Kidney glomerular epithelial cell (primary cell): ENCODE data around the gene TBC1D3B.
"Not testable (repeated sequence)": the region's sequence is repeated elsewhere in the genome, so short reads cannot be mapped to it uniquely, and the experiment has no call there.

ENCODE experiments used
- DNase-seq: peaks from one replicate; lab custom pipeline; 2025; lab: John Stamatoyannopoulos, UW

The TBC1D3B gene

DNA sequence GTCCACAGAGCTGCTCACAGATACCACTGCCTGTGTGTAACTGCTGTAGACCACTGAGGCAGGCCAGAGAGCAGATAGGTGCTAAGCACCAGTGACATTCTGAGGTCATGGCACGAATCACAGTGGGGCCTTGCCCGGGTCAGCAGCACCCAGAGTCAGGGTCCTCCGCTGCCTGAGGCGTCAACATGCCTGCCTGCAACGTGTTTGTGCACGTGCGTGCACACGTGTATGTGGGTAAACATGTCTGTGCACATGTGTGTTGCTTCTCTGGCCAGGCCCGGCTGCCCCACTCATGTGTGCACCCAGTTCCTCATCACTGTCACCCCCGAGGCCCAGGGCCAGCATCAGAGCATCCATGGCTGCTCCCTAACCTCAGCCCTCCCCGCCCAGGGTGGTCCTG is at the start of gene TBC1D3B:
TBC1D3B (minus strand) TSS at position 101 of the 400 bp plus-strand sequence. CDS start 1,586 bp downstream, outside the sequence.
- not testable (repeated sequence) for DNase-seq

DNA sequence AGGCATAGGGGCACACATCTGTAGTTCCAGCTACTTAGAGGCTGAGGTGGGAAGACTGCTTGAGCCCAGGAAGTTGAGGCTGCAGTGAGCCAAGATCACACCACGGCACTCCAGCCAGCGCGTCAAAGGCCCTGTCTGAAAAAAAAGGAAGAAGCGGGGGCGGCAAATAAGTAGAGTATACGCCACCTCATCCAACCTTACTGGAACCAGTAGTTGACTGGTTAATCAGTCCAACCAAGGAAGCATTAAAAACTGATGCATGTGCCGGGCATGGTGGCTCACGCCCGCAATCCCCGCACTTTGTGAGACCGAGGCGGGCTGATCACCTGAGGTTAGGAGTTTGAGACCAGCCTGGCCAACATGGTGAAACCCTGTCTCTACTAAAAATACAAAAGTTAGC is 46.5 kb upstream of the TBC1D3B start:
- not testable (repeated sequence) for DNase-seq

DNA sequence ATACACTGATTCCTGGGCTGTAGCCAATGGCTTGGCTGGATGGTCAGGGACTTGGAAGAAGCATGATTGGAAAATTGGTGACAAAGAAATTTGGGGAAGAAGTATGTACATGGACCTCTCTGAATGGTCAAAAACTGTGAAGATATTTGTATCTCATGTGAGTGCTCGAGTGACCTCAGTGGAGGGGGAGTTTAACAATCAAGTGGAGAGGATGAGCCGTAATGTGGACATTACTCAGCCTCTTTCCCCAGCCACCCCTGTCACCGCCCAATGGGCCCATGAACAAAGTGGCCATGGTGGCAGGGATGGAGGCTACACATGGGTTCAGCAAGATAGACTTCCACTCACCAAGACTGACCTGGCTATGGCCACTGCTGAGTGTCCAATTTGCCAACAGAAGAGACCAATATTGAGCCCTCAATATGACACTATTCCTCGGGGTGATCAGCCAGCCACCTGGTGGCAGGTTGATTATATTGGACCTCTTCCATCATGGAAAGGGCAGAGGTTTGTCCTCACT is 45.2 kb upstream of the TBC1D3B start:
- not testable (repeated sequence) for DNase-seq

DNA sequence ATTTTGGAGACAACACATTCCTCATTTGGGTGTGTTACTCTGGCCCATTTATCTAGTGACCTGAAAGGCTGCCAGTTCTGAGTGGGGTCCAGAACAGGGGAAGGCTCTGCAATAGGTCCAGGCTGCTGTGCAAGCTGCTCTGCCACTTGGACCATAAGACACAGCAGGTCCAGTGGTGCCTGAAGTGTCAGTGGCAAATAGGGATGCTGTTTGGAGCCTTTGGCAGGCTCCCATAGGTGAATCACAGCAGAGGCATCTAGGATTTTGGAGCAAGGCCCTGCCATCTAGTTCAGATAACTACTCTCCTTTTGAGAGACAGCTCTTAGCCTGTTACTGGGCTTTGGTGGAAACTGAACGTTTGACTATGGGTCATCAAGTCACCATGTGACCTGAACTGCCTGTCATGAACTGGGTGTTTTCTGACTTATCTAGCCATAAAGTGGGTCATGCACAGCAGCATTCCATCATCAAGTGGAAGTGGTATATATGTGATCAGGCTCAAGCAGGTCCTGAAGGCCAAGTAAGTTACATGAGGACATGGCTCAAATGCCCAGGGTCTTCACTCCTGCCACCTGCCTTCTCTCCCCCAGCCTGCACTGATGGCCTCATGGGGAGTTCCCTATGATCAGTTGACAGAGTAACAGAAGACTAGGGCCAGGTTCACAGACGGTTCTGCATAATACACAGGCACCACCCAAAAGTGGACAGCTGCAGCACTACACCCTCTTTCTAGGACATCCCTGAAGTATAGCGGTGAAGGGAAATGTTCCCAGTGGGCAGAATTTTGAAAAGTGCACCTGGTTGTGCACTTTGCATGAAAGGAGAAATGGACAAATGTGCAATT is 44.5 kb upstream of the TBC1D3B start:
- not testable (repeated sequence) for DNase-seq

DNA sequence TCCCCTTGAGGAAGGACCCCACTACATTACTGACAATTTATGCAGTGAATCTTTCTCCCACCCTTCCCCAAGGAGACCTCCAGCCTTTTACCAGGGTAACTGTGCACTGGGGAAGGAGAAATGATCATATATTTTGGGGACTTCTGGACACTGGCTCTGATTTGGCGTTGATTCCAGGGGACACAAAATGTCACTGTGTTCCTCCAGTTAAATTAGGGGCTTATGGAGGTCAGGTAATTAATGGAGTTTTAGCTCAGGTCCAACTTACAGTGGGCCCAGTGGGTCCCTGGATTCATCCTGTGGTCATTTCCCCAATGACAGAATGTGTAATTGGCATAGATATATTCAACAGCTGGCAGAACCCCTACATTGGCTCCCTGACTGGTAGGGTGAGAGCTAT is 43.1 kb upstream of the TBC1D3B start:
- not testable (repeated sequence) for DNase-seq

- not testable (repeated sequence) for DNase-seq
Measured at GRCh38 chr17:36215406-36216308, 39.2 kb upstream of the TBC1D3B start.

DNA sequence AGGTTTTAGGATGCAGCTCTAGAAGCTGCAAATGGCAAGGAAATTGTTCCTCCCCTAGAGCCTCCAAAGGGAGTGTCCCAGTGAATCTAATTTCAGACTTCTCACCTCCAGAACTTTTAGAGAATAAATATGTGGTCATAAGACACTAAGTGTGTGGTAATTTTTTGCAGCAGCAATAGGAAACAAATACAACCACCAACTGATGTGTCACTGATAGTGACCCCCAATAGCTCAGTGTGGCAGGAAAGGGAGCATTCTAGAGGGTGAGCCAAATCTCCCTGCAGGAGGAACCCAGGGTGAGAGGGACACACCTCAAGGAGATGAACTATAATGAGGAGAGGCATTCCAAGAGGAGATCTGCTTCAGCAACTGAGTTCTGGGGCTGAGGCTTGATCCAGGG is 38.5 kb upstream of the TBC1D3B start:
- DNase-seq = no peak

DNA sequence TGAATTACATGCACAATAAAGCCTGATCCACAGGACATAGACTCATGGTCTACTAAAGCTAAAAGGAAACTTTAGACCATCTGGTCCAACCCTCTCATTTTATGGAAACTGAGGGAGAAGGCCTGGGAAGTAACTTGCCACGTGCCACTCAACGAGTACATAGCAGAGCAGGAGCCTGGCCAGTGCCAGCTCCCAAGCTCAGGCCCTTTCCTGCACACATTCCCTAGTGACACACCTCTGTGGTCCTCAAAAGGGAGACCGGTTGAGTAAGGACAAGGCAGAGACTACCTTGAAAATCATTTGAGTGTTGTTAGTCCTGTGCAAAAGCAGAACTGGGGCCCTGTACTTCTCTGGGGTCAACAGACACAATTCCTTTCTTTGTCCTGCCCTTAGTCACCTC is 37.3 kb upstream of the TBC1D3B start:
- DNase-seq = no peak

DNA sequence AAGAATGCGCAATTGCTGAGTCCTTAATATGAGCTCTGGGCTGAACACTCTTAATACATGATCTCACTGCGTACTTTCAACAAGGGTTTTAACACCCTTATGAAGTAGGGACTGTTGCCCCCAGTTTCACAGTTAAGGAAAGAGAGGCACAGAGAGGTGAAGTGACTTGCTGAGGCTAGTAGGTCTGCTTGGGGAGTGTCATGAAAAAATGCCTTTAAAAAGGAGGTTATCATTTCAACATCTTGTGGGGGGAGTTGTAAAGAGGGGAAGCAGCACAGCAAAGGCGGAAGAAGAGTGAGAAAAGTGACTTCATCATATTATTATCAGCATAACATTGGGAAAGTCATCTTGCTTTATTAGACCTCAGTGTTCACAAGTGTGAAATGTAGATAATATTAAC is 36.5 kb upstream of the TBC1D3B start:
- no peak for DNase-seq

- DNase-seq = no peak
Measured at GRCh38 chr17:36212272-36212605, 35.8 kb upstream of the TBC1D3B start.

GRCh38 chr17:36211484-36212271 is 35.2 kb upstream of the TBC1D3B start:
- DNase-seq = not testable (repeated sequence)

DNA sequence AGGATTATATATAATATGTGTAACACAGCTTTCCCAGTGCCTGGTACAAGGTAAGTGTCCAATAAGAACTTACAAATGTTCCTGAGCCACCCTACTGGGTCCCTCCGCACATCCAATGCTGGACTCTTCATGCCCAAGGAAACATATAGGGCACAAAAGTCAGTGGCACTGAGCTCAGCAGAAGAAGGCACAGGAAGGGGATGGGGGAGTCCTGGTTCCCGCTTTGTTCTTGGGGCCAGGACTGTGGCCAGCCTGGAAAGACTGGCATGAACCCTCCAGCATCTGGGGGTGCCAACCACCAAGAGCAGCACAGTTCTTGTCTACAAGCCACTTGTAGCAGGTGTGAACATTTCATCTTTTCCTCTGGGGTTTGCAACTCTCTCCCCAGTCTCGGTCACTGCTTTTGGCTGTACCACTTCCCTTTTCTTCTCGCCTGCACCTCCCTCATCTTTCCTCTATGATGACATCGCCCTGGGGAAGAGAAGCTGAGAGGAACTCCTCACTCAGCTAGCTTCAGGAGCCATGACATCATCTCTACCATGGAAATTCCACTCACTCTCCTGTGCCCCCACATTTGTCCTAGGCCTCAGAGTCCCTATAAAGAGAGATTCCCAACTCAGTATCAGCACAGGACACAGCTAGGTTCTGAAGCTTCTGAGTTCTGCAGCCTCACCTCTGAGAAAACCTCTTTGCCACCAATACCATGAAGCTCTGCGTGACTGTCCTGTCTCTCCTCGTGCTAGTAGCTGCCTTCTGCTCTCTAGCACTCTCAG is 34.2 kb upstream of the TBC1D3B start, which contains the start of gene CCL4L2:
CCL4L2 (plus strand) TSS at position 625 of the 773 bp plus-strand sequence.
- DNase-seq = not testable (repeated sequence)

DNA sequence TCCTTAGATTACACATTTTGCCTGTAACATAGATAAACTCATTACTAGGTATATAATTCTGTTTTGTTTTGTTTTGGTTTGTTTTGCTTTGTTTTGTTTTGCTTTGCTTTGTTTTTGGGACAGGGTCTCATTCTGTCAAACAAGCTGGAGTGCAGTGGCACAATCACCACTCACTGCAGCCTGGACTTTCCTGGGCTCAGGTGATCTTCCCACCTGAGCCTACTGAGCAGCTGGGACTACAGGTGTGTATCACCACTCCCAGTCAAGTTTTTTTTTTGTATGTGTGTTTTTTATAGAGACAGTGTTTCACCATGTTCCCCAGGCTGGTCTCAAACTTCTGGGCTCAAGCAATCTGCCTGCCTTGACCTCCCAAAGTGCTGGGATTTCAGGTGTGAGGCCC is 33.1 kb upstream of the TBC1D3B start:
- DNase-seq = no peak

DNA sequence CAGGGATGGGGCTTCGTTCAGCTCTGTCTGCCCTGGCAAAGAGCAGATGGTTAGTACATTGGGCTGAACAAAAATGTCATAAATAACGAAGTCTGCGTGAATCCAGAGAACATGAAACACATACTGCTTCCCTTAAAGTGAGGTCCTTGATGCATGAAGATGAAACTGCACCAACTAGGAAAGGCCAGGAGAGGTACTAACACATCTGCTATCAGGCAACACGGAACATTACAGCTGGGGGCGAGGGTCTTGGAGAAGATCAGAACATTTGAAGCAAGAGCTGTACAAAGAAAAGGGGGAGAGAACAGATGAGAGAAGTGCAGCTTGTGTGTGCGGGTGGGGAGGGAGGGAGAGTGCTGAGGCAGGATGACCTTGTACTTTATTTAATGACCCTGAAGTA is 30.9 kb upstream of the TBC1D3B start:
- DNase-seq = not testable (repeated sequence)

DNA sequence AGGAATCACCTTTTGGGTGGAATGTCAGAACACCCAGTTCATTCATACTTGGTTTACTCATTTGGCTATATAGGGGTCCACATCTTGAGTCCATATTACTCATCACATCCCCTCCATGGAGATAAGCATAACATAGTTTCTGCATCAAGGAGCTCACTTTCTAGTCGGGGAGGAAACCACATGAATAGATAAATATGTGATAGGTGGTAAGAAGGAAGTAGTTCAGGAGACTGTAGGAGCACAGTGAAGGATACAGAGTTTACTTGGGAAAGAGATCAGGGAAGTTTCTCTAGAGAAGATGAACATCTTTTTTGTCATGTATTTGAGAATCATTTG is 30.0 kb upstream of the TBC1D3B start:
- DNase-seq = not testable (repeated sequence)

DNA sequence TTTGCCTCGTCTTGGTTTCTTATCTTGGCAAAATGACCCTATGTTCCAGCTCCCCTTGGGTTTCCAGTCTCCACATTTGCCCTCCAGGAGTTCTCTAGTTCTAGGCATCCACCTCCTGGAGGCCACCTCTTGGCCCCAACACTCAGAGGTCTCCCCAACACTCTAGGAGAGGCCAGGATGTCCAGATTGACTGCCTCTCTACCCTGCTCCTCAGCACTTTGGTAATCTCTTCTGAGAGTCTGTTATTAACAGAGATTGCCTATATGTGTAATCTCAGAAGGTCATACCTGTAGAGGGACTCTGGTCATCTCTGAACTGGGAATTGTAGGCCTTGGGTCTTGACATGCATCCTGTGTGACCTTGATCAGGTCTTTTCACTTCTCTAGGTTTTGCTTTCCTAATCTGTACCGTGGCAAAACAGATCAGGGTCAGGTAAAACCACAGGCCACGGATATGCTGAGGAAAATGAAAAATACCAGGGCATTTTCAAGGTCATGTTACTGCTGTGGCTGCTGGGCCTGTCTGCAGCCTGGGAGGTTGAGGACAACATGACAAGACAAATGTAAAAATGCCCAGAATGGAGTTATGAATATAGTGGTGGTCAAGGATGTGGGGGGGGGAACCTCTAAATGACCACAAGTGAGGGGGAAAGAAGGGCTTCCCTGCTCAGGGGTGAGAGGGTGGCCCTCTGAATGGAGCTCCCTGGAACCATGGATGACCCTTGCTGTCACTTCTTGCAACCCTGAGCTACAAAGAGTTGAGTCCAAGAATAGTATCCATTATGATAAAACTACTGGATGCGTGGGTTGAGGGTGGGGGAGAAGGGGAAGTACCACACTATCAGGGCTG is 29.4 kb upstream of the TBC1D3B start:
- DNase-seq = no peak

GRCh38 chr17:36204724-36205500 is 28.5 kb upstream of the TBC1D3B start:
- no peak for DNase-seq

- DNase-seq = no peak
Measured at GRCh38 chr17:36203335-36203734, 26.9 kb upstream of the TBC1D3B start.

GRCh38 chr17:36201506-36201905 is 25.1 kb upstream of the TBC1D3B start:
- DNase-seq = not testable (repeated sequence)
